ENCODE results near the gene RTP5.

Gene RTP5

DNA sequence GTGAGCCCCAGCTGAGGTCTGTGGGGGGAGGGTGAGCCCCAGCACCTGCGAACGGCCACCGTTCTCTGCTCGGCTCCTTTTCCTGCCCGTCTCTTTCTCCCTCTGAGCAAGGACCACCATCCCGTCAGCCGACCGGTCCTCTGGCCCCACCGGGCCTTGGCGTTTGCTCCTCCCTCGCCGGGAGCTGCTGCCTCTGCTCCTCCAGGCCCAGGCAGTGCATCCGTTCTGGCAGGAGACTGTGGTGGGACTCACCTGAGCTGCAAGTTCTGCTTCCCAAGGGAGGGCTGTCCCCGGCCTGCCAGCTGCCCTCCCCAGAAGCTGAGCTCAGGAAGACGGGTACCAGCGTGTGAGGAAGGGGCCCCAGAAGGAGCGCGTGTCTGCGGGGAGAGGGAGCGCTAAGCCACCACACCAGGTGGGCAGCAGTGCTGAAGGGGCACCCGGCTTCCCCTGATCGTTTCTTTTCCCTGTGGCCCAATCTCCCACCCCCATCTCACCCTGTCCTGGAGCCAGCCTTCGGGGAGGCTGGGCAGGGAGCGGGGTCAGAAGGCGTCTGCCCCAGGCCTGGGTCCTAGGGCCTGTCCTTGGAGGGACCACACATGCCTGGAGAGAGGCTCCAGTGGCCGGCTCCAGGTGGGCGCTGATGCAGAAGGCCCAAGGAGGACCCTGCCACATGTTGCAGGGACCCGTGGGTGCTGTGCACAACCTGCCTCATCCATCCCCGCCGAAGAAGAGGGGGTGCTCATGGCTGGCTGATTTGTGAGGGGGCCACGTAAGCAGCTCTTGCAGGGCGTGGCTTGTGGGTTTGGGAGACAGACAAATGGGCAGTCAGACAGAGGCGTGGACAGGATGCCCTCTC, 2.5 kb upstream of the RTP5 start:
- Histone ChIP-seq H3K36me3 (ENCODE audit: control insufficient read depth, insufficient read depth, low read length) (no peaks in the 10 kb centered on the region), H3K9me3 (ENCODE audit: control insufficient read depth, low read length) (no peaks in the 10 kb centered on the region), H3K4me1 (ENCODE audit: control insufficient read depth, insufficient read depth, low read length, poor library complexity, severe bottlenecking) (no peaks in the 10 kb centered on the region), H3K27ac (ENCODE audit: low read depth, low read length, severe bottlenecking) (no peak overlapping the region), H3K4me3 (ENCODE audit: extremely low read depth, insufficient read depth, low read length, poor library complexity, severe bottlenecking) (no peak overlapping the region)
- 72% methylated on average over 31 to 33 of the region's 33 CpGs for WGBS, 2 experiments (ENCODE audit: insufficient coverage in 2 of 2)

DNA sequence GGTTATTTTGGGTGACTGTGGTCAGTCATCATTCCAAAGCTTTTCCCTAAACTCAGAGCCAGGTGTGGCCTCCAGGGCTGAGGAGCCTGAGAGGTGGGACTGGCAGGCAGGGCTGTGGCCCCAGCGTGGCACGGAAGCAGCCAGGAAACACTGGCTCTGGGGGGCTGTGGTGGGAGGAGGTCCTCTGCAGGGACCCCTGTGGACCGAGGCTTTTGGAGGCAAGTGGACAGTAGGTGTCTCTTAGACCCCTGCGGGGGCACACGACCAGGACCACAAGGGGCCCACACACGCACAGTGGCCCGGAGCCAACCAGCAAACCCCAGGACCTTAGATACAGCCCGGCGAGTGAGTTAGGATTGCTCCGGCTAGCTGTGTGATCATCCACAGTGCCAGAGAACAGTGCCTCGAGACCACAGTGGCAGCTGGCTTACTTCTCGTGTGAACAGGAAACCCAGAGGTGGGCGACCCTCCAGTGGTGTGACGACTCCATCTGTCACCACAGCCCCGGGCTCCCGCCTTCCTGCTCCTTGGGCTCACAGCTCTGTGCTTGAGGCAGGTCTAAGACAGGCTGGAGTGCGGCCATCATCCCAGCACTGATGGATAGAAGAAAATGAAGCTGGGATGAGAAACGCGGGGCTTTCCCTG, 1.6 kb upstream of the RTP5 start:
- no peak overlapping the region for H3K27ac ChIP-seq (ENCODE audit: low read depth, low read length, severe bottlenecking)
- no peaks in the 10 kb centered on the region for H3K4me1 ChIP-seq (ENCODE audit: control insufficient read depth, insufficient read depth, low read length, poor library complexity, severe bottlenecking)
- no peaks in the 10 kb centered on the region for H3K9me3 ChIP-seq (ENCODE audit: control insufficient read depth, low read length)
- H3K4me3 ChIP-seq (ENCODE audit: extremely low read depth, insufficient read depth, low read length, poor library complexity, severe bottlenecking), result no peak overlapping the region
- no peaks in the 10 kb centered on the region for H3K36me3 ChIP-seq (ENCODE audit: control insufficient read depth, insufficient read depth, low read length)
- 83 to 85% methylated on average over 15 to 19 of the region's 19 CpGs for WGBS, 2 experiments (ENCODE audit: insufficient coverage in 2 of 2)

DNA sequence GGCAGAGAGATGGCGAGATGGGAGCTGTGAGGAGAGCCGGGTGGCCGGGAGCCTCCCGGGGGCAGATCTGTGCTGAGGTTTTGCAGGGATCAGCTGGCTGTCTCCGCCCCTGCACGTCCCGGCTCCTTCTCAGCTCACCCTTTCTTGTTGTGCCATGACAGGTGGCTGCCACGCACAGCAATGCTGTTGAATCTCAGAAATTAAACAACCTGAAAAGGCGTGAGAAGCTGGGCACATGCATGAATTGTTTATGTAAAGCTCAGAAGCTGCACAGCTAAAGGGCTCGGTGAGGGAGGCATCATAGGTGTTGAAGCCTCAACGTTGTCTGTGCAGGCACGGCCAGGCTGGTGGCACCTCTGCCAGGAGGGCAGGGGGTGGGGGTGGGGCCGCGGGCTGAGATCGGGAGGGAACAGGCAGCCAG, 858 bp upstream of the RTP5 start:
- no peaks in the 10 kb centered on the region for H3K36me3 ChIP-seq (ENCODE audit: control insufficient read depth, insufficient read depth, low read length)
- H3K9me3 ChIP-seq (ENCODE audit: control insufficient read depth, low read length), result peaks cover under 1% of the 10 kb centered on the region
- H3K4me1 ChIP-seq (ENCODE audit: control insufficient read depth, insufficient read depth, low read length, poor library complexity, severe bottlenecking), result no peaks in the 10 kb centered on the region
- no peak overlapping the region for H3K27ac ChIP-seq (ENCODE audit: low read depth, low read length, severe bottlenecking)
- 78 to 83% methylated on average over 10 to 13 of the region's 15 CpGs for WGBS, 2 experiments (ENCODE audit: insufficient coverage in 2 of 2)
- H3K4me3 ChIP-seq (ENCODE audit: extremely low read depth, insufficient read depth, low read length, poor library complexity, severe bottlenecking), result no peak overlapping the region

DNA sequence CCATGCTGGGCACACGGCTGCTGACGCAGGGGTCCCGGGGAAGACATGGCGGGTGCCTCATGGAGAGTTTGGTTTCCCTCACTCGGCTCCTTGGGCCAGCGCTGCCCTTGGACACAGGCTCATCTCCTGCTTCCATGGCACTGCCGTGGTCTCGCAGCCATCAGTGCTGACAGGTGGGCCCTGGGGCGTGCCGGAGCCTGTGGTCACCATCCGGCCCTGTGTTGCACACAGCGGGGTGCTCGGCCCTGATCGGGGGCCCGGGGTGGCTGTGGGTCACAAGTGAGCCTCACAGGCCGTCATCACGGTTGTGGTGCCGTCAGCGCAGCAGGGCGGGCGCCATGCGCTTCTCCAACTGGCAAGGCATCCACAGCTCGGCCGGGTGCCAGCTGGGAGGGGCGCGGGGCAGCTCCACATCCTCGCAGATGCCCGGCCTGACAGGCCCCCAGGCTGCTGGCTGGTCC, 582 bp downstream of the RTP5 start:
- Histone ChIP-seq H3K36me3 (ENCODE audit: control insufficient read depth, insufficient read depth, low read length) (no peaks in the 10 kb centered on the region), H3K4me3 (ENCODE audit: extremely low read depth, insufficient read depth, low read length, poor library complexity, severe bottlenecking) (no peak overlapping the region), H3K27ac (ENCODE audit: low read depth, low read length, severe bottlenecking) (no peak overlapping the region), H3K9me3 (ENCODE audit: control insufficient read depth, low read length) (peaks cover 12% of the 10 kb centered on the region), H3K4me1 (ENCODE audit: control insufficient read depth, insufficient read depth, low read length, poor library complexity, severe bottlenecking) (no peaks in the 10 kb centered on the region)
- WGBS, 2 experiments (ENCODE audit: insufficient coverage in 2 of 2), result 91 to 92% methylated on average over 25 to 28 of the region's 28 CpGs

DNA sequence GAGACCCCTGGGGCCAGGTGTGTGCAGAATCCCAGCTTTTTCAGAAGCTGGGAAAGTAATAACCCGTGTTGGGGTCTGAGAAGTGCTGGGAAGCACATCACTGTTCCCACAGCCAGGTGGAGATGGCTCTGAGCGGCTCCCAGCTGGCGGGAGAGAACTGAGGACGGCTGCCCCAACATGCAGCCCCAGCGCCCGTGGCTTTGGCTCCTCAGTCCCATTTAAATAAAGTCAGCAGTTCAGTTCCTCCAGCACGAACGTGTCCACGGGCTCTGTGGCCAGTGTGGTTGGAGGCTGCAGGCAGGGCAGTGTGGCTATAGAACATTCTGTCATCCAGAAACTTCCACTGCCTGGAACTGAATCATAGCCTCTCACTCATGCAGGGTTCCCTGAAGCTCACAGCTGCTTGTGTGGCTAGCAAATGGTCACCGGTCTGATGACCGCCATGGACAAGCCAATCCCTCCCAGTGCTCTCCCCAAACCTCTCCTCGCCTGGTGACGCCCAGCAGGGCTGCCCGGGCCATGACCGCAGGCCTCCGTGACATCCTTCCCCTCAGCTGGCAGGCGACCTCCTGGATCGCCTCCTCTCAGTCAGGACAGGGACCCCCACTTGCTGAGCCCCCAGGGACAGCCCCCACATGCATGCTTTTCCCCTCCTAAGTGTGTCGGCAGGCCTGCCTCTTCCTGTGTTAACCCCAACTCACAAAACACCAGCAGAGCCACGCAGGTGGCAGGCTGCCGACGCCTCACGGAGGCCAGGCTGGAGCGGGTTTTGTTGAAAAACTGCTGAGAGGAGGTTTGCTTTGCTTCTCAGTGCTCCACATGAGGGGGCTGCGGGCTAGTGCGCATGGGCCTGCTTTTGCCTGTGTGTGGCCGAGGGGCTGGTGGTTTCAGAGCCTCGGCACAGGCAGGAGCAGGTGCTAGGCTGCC, 1.3 kb downstream of the RTP5 start:
- no peaks in the 10 kb centered on the region for H3K36me3 ChIP-seq (ENCODE audit: control insufficient read depth, insufficient read depth, low read length)
- peaks cover 12% of the 10 kb centered on the region for H3K9me3 ChIP-seq (ENCODE audit: control insufficient read depth, low read length)
- WGBS, 2 experiments (ENCODE audit: insufficient coverage in 2 of 2), result 74 to 82% methylated on average over 18 of the region's 28 CpGs
- H3K4me3 ChIP-seq (ENCODE audit: extremely low read depth, insufficient read depth, low read length, poor library complexity, severe bottlenecking), result no peak overlapping the region
- H3K4me1 ChIP-seq (ENCODE audit: control insufficient read depth, insufficient read depth, low read length, poor library complexity, severe bottlenecking), result no peaks in the 10 kb centered on the region
- H3K27ac ChIP-seq (ENCODE audit: low read depth, low read length, severe bottlenecking), result no peak overlapping the region

DNA sequence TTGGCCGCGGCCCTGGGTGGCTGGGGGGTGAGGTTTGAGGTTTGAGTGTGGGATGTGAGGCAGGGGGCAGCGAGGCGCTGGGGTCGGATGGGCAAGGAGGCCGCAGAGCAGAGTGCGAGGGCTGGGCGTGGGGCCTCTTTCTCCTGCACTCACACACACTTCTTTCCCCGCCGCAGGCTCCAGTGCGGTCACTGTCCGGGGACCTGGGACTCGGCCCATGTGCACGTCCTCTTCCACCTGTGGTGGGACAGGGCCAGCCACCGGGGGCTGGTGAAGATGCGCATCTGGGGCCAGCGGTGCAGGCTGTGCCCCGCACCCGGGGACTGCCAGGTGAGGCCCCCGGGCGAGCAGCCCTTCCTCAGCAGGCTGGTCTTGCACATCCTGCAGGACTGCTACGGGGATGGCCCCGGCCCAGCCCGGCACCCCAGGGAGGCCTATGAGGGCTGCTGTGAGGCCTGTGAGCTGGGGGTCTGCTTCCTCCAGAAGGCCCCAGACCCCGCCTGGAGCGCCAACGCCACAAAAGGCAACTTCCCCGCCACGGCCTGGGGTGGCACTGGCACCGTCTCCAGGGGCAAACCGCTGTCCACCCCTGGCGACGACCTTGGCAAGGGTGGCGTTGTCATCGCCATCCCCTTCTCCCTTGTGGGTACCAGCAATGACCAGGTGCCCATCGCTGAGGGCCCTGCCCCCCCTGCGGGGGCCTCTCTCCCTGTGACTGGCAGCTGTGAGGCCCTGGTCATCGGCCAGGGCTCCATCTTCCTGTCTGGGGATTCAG, 2.2 kb downstream of the RTP5 start:
- WGBS, 2 experiments (ENCODE audit: insufficient coverage in 2 of 2), result 91 to 93% methylated on average over 33 to 38 of the region's 38 CpGs
- H3K36me3 ChIP-seq (ENCODE audit: control insufficient read depth, insufficient read depth, low read length), result no peaks in the 10 kb centered on the region
- H3K4me1 ChIP-seq (ENCODE audit: control insufficient read depth, insufficient read depth, low read length, poor library complexity, severe bottlenecking), result no peaks in the 10 kb centered on the region
- H3K4me3 ChIP-seq (ENCODE audit: extremely low read depth, insufficient read depth, low read length, poor library complexity, severe bottlenecking), result no peak overlapping the region
- H3K27ac ChIP-seq (ENCODE audit: low read depth, low read length, severe bottlenecking), result no peak overlapping the region
- H3K9me3 ChIP-seq (ENCODE audit: control insufficient read depth, low read length), result peaks cover 12% of the 10 kb centered on the region

DNA sequence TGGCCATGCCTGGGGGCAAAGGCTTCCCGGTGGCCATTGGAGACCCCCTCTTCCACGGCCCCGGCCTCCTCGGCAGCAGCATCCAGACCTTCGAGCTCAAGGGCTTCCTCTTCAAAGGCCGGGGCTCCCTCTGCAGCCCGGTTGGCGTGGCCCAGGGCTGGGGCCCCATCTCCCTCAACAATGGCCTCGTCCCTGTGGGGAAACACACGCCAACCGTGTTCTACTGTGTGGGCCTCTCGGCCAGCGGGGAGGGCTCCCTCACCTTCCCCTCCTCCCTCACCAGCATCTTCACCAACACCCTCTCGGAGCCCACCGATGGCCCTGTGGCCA, 2.7 kb downstream of the RTP5 start:
- Histone ChIP-seq H3K4me3 (ENCODE audit: extremely low read depth, insufficient read depth, low read length, poor library complexity, severe bottlenecking) (no peak overlapping the region), H3K9me3 (ENCODE audit: control insufficient read depth, low read length) (peaks cover 12% of the 10 kb centered on the region), H3K4me1 (ENCODE audit: control insufficient read depth, insufficient read depth, low read length, poor library complexity, severe bottlenecking) (no peaks in the 10 kb centered on the region), H3K36me3 (ENCODE audit: control insufficient read depth, insufficient read depth, low read length) (no peaks in the 10 kb centered on the region), H3K27ac (ENCODE audit: low read depth, low read length, severe bottlenecking) (no peak overlapping the region)
- 85 to 95% methylated on average over 11 to 13 of the region's 15 CpGs for WGBS, 2 experiments (ENCODE audit: insufficient coverage in 2 of 2)

DNA sequence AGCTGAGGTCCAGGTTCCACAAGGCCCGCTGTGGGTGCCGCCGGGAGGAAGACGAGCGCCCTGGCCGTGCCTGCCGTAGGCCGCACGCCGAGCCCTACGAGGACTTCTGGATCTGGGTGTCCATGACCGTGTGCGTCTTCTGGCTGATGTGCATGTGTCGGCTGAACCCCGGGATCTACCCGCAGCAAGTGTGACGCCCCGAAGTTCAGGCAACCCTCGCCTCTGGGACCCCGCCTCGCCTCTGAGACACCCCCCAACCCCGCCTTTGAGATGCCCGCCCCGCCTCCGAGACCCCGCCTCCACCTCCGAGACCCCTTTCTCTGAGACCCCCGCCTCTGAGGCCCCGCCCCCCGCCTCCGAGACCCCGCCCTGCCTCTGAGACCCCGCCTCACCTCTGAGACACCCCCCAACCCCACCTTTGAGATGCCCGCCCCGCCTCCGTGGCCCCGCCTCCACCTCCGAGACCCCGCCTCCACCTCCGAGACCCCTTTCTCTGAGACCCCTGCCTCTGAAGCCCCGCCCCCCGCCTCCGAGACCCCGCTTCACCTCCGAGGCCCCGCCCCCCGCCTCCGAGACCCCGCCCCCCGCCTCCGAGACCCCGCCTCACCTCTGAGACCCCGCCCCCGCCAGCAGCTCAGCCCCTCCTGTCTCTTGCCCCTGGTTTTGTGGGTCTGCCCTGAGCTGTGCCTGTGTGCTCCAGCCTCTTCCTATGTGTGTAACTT, 3.7 kb downstream of the RTP5 start:
- no peak overlapping the region for H3K27ac ChIP-seq (ENCODE audit: low read depth, low read length, severe bottlenecking)
- H3K9me3 ChIP-seq (ENCODE audit: control insufficient read depth, low read length), result peaks cover 12% of the 10 kb centered on the region
- 97 to 99% methylated on average over 19 to 23 of the region's 54 CpGs for WGBS, 2 experiments (ENCODE audit: insufficient coverage in 2 of 2)
- no peaks in the 10 kb centered on the region for H3K36me3 ChIP-seq (ENCODE audit: control insufficient read depth, insufficient read depth, low read length)
- H3K4me1 ChIP-seq (ENCODE audit: control insufficient read depth, insufficient read depth, low read length, poor library complexity, severe bottlenecking), result no peaks in the 10 kb centered on the region
- H3K4me3 ChIP-seq (ENCODE audit: extremely low read depth, insufficient read depth, low read length, poor library complexity, severe bottlenecking), result no peak overlapping the region

DNA sequence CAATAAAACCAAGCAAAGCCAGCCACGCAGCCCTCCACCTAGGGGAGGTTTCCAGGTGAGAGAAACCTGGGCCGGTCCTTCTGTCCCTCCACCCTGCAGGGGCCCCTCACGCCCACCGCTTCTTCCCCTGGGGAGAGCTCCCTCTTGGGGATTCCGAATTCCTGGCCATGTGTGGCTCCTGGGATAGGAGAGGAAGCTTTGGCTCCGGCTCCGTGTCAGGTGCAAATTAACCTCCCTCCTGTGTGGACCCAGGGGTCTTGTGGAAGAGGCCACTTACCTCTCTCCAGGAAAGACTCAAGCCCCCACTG, 4.2 kb downstream of the RTP5 start:
- 82 to 100% methylated on average over 1 to 4 of the region's 7 CpGs for WGBS, 2 experiments (ENCODE audit: insufficient coverage in 2 of 2)
- H3K4me1 ChIP-seq (ENCODE audit: control insufficient read depth, insufficient read depth, low read length, poor library complexity, severe bottlenecking), result no peaks in the 10 kb centered on the region
- H3K27ac ChIP-seq (ENCODE audit: low read depth, low read length, severe bottlenecking), result no peak overlapping the region
- H3K9me3 ChIP-seq (ENCODE audit: control insufficient read depth, low read length), result peaks cover 12% of the 10 kb centered on the region
- H3K36me3 ChIP-seq (ENCODE audit: control insufficient read depth, insufficient read depth, low read length), result no peaks in the 10 kb centered on the region
- no peak overlapping the region for H3K4me3 ChIP-seq (ENCODE audit: extremely low read depth, insufficient read depth, low read length, poor library complexity, severe bottlenecking)
